Measurements from ENCODE around the gene IZUMO1.
A peak's percentile ranks its signal among the peaks of the same experiment; 100 is the strongest.

DNA sequence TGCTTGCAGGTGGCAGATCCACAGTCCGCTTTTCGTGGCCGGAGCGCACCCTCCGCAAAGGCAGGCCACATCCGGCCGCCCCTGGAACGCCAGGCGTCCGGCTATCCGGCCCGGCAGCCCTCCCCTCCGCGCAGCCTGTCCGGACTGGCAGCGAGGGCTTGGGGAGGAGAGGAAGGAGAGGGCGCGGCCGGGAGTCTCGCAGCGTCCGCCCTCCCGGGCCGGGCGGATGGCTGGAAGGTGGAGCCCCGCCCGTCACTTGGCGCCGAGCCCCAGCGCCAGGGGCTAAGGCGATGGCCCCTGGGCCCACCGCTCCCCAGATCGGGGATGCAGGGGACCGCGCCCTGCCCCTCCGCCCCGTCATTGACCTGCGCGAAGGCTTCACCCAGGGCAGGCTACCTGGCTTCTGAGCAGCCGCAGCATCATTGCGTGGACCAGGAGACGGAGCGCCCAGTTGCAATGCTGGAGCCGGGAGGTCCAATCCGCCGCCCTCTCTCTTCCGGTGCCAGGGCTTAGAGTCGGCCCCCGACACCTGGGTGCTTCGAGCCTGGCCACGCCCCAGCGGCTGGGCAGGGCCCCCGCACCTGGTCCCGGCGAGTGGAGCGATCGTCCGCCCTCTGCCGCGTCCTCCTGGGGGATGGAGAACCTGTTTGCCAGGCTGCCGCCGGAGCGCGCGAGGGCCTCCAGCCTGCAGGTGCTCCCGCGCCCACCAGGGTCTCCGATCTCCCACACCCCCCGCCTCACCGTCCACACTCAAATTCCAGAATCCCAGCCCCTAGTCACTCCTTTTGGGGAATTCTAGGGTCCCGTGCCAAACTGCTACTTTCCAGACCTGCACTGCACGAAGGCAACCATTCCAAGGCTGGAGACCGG is 6.0 kb upstream of the IZUMO1 start, which contains the start of gene FUT1:
- TF ChIP-seq, protein P1, sequence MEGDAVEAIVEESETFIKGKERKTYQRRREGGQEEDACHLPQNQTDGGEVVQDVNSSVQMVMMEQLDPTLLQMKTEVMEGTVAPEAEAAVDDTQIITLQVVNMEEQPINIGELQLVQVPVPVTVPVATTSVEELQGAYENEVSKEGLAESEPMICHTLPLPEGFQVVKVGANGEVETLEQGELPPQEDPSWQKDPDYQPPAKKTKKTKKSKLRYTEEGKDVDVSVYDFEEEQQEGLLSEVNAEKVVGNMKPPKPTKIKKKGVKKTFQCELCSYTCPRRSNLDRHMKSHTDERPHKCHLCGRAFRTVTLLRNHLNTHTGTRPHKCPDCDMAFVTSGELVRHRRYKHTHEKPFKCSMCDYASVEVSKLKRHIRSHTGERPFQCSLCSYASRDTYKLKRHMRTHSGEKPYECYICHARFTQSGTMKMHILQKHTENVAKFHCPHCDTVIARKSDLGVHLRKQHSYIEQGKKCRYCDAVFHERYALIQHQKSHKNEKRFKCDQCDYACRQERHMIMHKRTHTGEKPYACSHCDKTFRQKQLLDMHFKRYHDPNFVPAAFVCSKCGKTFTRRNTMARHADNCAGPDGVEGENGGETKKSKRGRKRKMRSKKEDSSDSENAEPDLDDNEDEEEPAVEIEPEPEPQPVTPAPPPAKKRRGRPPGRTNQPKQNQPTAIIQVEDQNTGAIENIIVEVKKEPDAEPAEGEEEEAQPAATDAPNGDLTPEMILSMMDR (conservative IDR thresholded peaks at IDR 0.05) = no peak; the same call in 1 of the 2 replicates
- TF ChIP-seq ZFX (IDR thresholded peaks at IDR 0.05) = 0 out of 2 replicates have a peak, but pooled peaks have one; percentile 11
